Fibroblast of the aortic adventitia (primary cell): ENCODE data around the gene PALLD. TPM values are rescaled to one million over a fixed set of nuclear protein-coding genes. Genes with fewer than 3 reads are reported as not detected.

ENCODE experiments used
- DNase-seq: peaks from one replicate; pipeline ENCODE4 v3.0.0-alpha.2; 2010; ENCODE audit warnings: low read depth
- H3K4me3 ChIP-seq: 2 replicates; pipeline ENCODE4 v1.5.1; 2011; ENCODE audit warnings: low read depth, mild to moderate bottlenecking, control low read depth, low read length, moderate library complexity
- CTCF ChIP-seq: IDR thresholded peaks from 2 replicates; pipeline ENCODE4 v1.5.1; 2011; ENCODE audit warnings: mild to moderate bottlenecking, low read length, control low read depth, inconsistent platforms; ENCODE audit not compliant: insufficient read depth
- total RNA-seq: library from RNA; depleted of rRNA; stranded (reverse); fragments of >200 nt; gene quantifications from 2 replicates; pipeline ENCODE4 v1.2.3, GENCODE V29; 2012; ENCODE audit warnings: low replicate concordance

Gene PALLD
- total RNA-seq, 1 donor = 52.1 TPM

GRCh38 chr4:168593399-168593798 lies 96.5 kb downstream of the PALLD start:
- H3K4me3 ChIP-seq = no peak overlapping the region
- no peak for TF ChIP-seq CTCF
- DNase-seq = peak; percentile 53

- no peak for TF ChIP-seq CTCF
- DNase-seq = no peak
- H3K4me3 ChIP-seq = no peak overlapping the region
Observed at GRCh38 chr4:168594121-168594520, 97.3 kb downstream of the PALLD start.

GRCh38 chr4:168598191-168598590 lies 101.3 kb downstream of the PALLD start:
- H3K4me3 ChIP-seq = no peak overlapping the region
- DNase-seq = peak; percentile 23
- TF ChIP-seq CTCF = no peak

- no peak overlapping the region for H3K4me3 ChIP-seq
- no peak for DNase-seq
- TF ChIP-seq CTCF = no peak
Observed at GRCh38 chr4:168600796-168601583, 104.1 kb downstream of the PALLD start.

- no peak for DNase-seq
- no peak overlapping the region for H3K4me3 ChIP-seq
- TF ChIP-seq CTCF = no peak
Observed at GRCh38 chr4:168601899-168602298, 105.0 kb downstream of the PALLD start.

GRCh38 chr4:168604496-168605373 lies 107.9 kb downstream of the PALLD start:
- DNase-seq = peak; percentile 91
- no peak overlapping the region for H3K4me3 ChIP-seq
- no peak for TF ChIP-seq CTCF
